Measurements from ENCODE around the gene SLC66A1. TPM values are rescaled to one million over a fixed set of nuclear protein-coding genes. Genes with fewer than 3 reads are reported as not detected.

The SLC66A1 gene
- total RNA-seq, 1 experiment from 2014 or later: 49.6 TPM

DNA sequence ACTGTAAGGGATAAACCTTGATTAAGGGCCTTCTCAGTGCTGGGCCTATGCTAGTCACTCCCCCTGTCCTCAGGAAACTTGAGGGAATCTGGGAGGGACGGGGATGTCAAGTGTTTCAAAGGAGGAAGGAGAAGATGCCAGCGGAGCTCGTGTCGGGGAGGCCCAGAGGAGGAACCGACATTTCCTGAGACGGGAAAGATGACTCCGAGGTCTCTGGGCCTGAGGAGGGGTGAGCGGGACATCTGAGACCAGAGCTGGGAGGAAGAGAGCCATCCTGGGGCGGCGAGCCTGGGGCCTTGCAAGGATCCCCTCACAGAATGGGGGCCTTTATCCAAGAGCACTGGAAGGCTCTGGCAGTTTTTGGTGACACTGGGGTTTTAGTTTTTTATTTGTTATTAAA lies 10.4 kb downstream of the SLC66A1 start:
- no peak for DNase-seq (ENCODE audit: low spot score)
- in situ Hi-C loops (cut with HindIII; ENCODE audit: low sequenced_read_pairs): no loop called here

- in situ Hi-C loops (cut with HindIII; ENCODE audit: low sequenced_read_pairs): no loop called here
These were observed 12.0 kb downstream of the SLC66A1 start for GRCh38 chr1:19323987-19324664.

GRCh38 chr1:19324665-19324990 lies 12.5 kb downstream of the SLC66A1 start:
- in situ Hi-C loops (cut with HindIII; ENCODE audit: low sequenced_read_pairs): no loop called here

More at GRCh38 chr1:19323987-19324664, 12.0 kb downstream of the SLC66A1 start:
- DNase-seq (ENCODE audit: low spot score): no peak

GRCh38 chr1:19325368-19325957 lies 13.3 kb downstream of the SLC66A1 start:
- no peak for DNase-seq (ENCODE audit: low spot score)
- in situ Hi-C loops (cut with HindIII; ENCODE audit: low sequenced_read_pairs): loop anchor here (25.0 kb wide), 1 partner anchor 312 kb away; the partner anchor contains the start of gene NBL1

More at GRCh38 chr1:19324665-19324990, 12.5 kb downstream of the SLC66A1 start:
- DNase-seq (ENCODE audit: low spot score): no peak

- no peak for DNase-seq (ENCODE audit: low spot score)
- in situ Hi-C loops (cut with HindIII; ENCODE audit: low sequenced_read_pairs): loop anchor here (25.0 kb wide), 1 partner anchor 311 kb away; the partner anchor contains the start of gene NBL1
These were observed 14.0 kb downstream of the SLC66A1 start for GRCh38 chr1:19325958-19326747.

GRCh38 chr1:19326748-19327065 lies 14.6 kb downstream of the SLC66A1 start:
- in situ Hi-C loops (cut with HindIII; ENCODE audit: low sequenced_read_pairs): loop anchor here (25.0 kb wide), 1 partner anchor 311 kb away; the partner anchor contains the start of gene NBL1
- DNase-seq (ENCODE audit: low spot score): no peak

GRCh38 chr1:19327301-19327700 lies 15.2 kb downstream of the SLC66A1 start:
- in situ Hi-C loops (cut with HindIII; ENCODE audit: low sequenced_read_pairs): loop anchor here (25.0 kb wide), 1 partner anchor 310 kb away; the partner anchor contains the start of gene NBL1
- DNase-seq (ENCODE audit: low spot score): peak; percentile 68

DNA sequence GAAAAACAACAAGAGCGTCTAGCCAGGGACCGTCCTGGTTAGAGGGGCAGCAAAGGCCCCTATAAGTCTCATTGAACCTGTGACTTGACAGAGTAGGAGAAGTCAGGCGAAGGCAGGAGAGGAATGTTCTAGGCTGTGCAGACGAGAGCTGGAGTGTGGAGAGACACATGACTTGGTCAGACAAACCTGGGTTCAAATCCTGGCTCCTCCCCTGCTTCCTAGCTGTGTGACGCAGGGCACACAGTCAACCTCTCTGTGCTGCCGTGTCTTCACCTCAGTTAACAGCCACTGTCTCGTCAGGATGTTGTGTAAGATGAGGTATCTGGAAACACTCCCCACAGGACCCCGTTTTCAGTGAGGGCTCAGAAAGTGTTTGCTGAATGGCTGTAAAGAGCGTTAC lies 15.6 kb downstream of the SLC66A1 start:
- DNase-seq (ENCODE audit: low spot score): no peak
- in situ Hi-C loops (cut with HindIII; ENCODE audit: low sequenced_read_pairs): loop anchor here (25.0 kb wide), 1 partner anchor 310 kb away; the partner anchor contains the start of gene NBL1

- DNase-seq (ENCODE audit: low spot score): no peak
- in situ Hi-C loops (cut with HindIII; ENCODE audit: low sequenced_read_pairs): loop anchor here (25.0 kb wide), 1 partner anchor 309 kb away; the partner anchor contains the start of gene NBL1
These were observed 16.4 kb downstream of the SLC66A1 start for GRCh38 chr1:19328486-19328885.

- in situ Hi-C loops (cut with HindIII; ENCODE audit: low sequenced_read_pairs): loop anchor here (25.0 kb wide), 1 partner anchor 308 kb away; the partner anchor contains the start of gene NBL1
- DNase-seq (ENCODE audit: low spot score): no peak
These were observed 17.1 kb downstream of the SLC66A1 start for GRCh38 chr1:19329188-19329587.

GRCh38 chr1:19329611-19330010 lies 17.5 kb downstream of the SLC66A1 start:
- in situ Hi-C loops (cut with HindIII; ENCODE audit: low sequenced_read_pairs): loop anchor here (25.0 kb wide), 1 partner anchor 308 kb away; the partner anchor contains the start of gene NBL1
- DNase-seq (ENCODE audit: low spot score): no peak

GRCh38 chr1:19330449-19331135 lies 18.5 kb downstream of the SLC66A1 start:
- DNase-seq (ENCODE audit: low spot score): no peak
- in situ Hi-C loops (cut with HindIII; ENCODE audit: low sequenced_read_pairs): loop anchor here (25.0 kb wide), 1 partner anchor 307 kb away; the partner anchor contains the start of gene NBL1

DNA sequence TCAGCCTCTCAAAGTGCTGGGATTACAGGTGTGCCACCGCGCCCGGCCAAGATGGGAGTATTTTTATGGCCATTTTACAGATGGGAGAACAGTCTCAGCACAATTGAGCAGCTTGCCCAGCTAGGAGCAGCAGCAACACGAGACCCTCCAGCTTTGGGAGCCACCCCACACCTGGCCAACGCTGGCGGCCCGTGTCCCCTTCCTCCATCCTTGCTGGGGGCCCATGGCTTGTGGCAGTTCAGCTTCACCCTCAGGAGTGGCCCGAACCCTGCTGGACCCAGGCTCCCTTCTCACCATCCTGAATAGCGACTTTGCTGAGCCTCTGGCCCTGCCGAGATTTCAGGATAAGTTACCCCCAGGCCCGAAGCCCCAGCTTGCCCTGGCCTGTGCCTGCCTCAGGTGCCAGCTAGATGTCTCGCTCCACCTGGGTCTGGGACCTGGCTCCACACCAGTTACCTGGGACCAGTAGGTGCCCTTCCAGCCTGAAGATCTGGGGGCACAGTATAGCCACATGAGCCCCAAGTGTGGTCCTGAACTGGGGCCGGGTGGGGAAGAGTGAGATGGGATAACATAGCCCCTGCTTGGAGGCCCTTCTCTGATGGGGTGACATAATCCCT lies 19.2 kb downstream of the SLC66A1 start:
- DNase-seq (ENCODE audit: low spot score): no peak
- in situ Hi-C loops (cut with HindIII; ENCODE audit: low sequenced_read_pairs): loop anchor here (25.0 kb wide), 1 partner anchor 306 kb away; the partner anchor contains the start of gene NBL1

DNA sequence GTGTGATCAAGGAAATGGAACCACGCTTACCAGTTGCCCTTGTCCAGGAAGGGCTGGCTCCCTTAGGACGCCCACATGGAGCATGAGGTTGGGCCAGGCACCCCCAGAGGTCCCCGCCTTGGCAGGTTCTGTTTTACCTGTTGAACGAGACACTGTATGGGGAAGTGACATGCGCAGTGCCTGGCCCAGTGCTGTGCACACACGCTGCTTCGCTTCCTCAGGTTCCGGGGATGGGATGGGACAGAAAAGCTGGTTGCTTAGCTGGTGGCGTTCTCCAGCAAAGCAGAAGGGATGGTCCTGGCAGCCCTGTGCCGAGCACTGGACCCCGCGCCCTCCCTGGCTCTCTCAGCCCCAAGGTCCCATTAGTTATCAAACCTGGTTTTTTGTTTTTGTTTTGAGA lies 20.7 kb downstream of the SLC66A1 start:
- in situ Hi-C loops (cut with HindIII; ENCODE audit: low sequenced_read_pairs): loop anchor here (25.0 kb wide), 1 partner anchor 304 kb away; the partner anchor contains the start of gene NBL1
- DNase-seq (ENCODE audit: low spot score): no peak

- in situ Hi-C loops (cut with HindIII; ENCODE audit: low sequenced_read_pairs): loop anchor here (25.0 kb wide), 1 partner anchor 304 kb away; the partner anchor contains the start of gene NBL1
- no peak for DNase-seq (ENCODE audit: low spot score)
These were observed 21.6 kb downstream of the SLC66A1 start for GRCh38 chr1:19333587-19334354.

GRCh38 chr1:19336543-19336942 lies 24.4 kb downstream of the SLC66A1 start:
- no peak for DNase-seq (ENCODE audit: low spot score)
- in situ Hi-C loops (cut with HindIII; ENCODE audit: low sequenced_read_pairs): loop anchor here (25.0 kb wide), 1 partner anchor 301 kb away; the partner anchor contains the start of gene NBL1

GRCh38 chr1:19337289-19337688 lies 25.2 kb downstream of the SLC66A1 start:
- DNase-seq (ENCODE audit: low spot score): no peak

More at GRCh38 chr1:19337289-19337688, 25.2 kb downstream of the SLC66A1 start:
- in situ Hi-C loops (cut with HindIII; ENCODE audit: low sequenced_read_pairs): loop anchor here (25.0 kb wide), 1 partner anchor 300 kb away; the partner anchor contains the start of gene NBL1
